Effector CD8-positive, alpha-beta T cell (primary cell): ENCODE measurements around the gene SEC31B.

ENCODE experiments used
- DNase-seq: peaks from one replicate; lab custom pipeline; 2025; lab: John Stamatoyannopoulos, UW

SEC31B gene

DNA sequence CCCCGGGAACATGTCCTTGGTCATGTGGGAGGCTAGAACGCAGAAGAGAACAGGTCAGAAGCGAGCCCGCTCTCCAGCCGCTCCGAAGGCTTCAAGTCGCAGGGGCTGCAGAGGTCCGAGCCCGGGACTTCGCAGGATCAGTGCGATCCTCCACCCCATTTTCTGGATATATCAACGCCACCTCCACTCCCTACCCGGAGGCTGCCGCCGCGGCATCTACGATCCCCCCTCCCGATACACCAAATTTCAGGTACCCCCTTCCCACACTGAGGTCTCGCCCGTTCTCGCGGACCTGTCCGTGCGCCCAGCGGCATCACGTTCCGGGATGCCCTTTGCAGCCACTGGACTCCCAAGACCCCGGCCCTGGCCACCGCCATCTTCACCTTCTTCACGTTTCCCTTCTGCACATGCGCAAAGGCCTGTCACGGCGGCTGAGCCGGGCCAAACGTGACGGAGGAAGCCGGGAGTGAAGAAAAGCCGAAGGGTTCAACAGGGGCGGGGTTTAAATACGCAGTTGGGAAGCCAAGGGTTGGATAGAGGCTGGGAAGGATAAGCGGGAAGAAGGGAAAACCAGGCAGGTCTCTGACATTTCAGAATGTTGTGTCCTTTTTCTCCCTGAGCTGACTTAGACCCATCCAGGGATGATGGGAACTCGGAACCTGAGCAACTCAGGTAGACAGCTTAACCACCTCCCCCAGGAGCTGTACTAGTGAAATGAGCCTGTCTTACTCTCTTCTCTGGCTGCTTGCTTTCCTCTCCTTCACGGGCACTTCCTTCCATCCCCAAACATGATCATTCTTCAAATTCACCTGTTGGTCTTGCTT is 10.0 kb upstream of the SEC31B start, which contains the start of gene NDUFB8:
Gene NDUFB8 (minus strand): TSS at position 397 of the 824 bp plus-strand sequence. CDS start 20 bp downstream, at position 377.
- DNase-seq: peak; percentile 79

DNA sequence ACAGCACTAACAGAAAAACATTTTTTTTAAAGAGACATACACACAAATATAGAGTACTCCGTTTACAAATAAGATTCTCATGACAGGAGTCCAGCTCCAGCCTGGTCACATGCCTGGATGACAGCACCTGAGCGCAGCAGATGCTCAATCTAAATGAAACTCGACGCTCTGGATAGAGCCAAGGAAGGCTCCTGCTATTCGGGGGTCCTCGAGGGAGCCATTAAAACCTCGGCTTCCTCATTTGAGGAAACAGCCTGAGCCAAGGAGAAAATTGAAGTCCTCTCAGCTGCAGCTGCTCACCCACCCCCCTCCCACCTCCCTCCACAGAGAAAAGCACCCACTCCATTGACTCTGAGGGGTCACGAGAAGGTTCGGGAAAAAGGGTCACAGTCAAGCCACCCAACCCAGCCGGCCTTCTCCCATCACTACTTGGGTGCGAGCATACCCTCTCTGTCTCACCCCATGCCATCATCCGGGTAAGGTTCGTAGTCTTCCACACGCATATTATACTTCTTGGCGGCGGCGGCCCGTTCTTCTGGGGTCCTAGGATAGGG is 9.3 kb upstream of the SEC31B start:
- DNase-seq: no peak

DNA sequence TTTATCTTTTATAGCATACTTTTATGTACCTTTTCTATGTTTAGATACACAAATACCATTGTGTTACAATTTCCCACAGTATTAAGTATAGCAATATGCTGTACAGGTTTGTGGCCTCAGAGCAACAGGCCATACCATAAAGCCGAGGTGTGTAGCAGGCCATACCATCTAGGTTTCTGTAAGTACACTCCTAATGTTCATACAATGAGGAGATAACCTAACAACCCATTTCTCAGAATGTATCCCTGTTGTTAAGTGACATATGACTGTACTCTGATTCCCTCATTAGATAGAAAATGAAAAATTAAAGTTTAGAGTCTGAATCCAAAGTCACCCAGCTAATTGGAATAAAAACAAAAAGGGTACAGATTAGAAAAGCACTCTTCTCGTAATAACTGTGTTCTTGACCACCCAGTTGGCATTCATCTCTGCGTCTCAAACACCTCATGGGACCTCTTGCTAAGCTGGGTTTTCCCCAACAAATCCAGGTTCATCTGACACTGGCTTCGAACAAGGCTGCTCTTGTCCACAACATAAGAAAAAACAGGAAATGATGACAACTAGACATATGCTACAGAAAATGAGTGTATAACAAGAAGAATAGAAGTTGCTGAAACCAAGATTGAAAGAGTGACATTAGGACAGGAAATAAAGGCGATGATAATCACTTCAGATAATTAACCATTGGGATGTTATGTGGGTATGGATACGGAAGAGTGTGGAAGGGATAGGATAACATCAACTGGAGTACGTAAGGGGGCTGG is 8.6 kb upstream of the SEC31B start:
- no peak for DNase-seq

DNA sequence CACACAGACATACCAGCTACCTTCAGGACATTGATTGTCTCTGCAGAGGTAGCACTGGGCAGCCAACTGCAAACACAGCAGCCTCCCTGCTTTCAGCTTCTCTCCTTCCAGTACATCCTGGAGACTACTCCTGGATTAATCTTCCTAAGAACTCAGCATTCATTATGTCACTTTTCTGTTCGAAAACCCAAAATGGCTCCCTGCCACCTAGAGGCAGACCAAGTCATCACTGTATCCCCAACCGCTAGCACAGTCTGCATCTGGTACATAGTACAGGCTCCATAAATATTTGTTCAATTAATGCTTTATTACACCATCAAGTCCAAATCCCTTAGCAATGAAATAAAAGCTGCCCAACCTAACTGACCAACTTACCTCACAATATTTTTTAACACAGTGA is 5.0 kb upstream of the SEC31B start:
- no peak for DNase-seq

DNA sequence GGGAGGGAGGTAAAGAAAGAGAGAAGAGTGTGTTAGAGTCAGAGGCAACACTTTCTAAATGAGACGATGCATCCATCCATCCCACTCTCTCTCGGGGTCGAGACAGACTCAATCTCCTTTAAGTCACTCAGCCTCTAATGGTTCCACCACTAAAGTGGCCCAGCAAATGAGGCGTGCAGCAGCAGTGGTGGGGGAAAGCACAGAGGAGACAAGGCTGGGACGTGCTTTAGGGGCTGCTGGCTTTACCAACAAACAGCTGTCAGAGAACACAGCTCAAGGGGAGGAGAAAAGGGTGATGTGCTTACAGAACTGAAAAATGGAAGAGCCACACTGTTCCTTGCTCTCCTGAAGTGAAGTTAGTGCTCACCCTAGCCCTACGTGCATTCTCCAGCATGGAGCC is 4.5 kb upstream of the SEC31B start:
- no peak for DNase-seq

DNA sequence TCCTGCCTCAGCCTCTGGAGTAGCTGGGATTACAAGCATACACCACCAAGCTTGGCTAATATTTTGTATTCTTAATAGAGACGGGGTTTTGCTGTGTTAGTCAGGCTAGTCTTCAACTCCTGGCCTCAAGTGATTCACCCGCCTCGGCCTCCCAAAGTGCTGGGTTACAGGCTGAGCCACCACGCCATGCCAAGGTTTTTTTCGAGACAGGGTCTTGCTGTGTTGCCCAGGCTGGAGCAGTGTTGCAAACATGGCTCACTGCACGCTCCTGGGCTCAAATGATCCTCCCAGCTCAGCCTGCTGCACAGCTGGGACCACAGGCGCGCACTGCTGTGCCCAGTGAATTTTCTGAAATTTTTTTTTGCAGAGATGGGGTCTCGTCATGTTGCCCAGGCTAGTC is 3.3 kb upstream of the SEC31B start:
- no peak for DNase-seq

DNA sequence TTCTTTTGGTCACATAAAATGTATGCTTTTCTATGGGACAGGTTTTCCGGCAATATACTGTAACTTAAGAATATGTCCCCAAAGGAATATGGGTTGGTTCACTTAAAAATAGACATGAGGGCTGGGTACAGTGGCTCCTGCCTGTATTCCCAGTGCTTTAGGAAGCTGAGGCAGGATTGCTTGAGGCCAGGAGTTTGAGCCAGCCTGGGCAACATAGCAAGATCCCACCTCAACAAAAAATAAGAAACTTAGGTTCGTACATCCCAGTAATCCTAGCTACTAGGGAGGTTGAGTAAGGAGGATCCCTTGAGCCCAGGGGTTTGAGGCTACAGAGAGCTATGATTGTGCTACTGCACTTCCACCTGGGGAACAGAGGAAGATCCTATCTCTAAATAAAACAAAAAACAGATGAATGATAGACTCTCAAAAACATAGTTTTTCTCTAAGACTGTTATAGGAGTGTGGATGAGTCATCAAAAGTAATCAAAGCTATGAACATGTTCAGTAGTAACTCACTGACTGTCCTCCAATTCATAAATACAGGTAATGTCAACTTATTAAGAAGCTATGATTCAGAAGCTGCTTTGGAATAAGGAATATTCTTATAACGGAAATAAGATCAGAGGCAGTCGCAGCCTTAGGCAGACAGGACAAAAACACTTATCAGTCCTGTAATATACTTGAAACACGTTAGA is 2.6 kb upstream of the SEC31B start:
- no peak for DNase-seq

DNA sequence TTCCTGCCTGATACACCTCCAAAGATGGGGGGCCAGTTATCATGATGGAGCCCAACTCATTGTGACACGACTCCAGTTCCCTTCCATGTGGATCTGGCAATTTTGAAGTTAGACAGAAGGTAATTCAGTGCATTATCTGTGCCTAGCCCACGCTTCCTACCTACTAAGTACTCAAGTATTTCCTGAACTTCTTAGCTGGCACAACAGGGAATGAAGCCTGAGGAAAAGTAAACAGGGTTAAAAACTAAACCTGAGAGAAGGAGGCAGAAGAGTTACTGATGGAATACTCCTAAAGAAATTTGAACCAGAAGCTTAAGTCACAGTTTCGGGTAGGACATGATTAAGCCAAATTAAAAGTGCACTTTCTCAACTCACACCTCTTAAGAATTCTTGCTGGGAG is 1.1 kb upstream of the SEC31B start:
- no peak for DNase-seq

DNA sequence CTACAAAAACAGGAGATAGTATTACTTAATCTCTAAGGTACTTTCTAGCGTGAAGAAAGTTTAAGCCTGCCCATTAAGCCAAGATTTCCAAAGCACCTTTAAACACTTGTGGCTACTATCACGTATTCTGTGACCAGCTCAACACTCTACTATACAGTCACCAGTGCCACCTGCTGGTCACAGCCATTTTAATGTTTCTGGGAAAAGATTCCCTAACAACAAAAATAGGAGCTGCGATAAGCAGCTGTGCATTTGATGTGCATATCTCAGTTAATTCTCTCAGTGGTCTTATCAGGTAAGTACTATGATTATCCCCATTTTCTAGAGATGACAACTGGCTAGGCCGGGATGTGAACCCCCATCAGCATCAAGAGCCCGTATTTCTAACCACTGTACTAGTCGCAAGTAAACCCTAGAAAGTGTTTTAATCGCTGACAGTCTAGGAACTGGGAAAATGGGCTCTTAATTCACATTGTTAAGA is 860 bp downstream of the SEC31B start:
- peak; percentile 58 for DNase-seq

DNA sequence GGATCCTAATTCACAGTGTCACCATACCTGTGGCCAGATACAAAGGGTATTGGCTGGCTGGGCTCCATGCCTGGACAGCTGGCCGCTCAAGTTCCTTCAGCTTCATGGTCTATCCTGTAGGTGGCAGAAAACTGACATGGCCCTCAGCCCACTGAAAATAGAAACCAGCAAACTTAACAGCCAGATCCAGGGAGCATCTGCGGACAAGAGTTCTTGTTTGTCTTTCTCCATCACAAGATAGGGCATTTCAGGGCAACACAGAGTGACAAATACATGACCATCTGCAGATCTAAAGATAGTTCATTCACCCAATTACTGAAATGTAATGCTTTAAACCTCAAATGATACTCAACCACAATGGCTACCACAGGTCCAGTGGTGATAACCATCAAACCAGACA is 2.8 kb downstream of the SEC31B start:
- DNase-seq: no peak

DNA sequence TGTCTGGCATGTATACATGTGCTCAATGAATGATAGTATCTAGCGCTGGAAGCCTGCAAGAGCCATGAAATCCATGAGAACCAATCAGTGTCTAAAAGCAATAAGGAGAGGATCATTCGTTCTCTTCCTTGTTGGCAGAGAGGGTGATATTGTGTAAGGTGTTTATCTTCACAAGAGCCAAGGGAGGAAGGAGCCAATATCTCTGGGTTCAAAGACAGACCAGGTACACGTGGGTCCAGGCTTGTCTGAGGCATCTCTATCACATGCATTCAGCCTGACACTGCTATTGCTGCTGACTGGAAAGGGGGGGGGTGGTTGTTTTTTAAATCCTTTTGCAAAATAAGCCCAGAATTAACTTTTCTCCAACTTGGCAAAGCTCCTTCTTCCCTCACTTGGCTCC is 4.0 kb downstream of the SEC31B start:
- no peak for DNase-seq

DNA sequence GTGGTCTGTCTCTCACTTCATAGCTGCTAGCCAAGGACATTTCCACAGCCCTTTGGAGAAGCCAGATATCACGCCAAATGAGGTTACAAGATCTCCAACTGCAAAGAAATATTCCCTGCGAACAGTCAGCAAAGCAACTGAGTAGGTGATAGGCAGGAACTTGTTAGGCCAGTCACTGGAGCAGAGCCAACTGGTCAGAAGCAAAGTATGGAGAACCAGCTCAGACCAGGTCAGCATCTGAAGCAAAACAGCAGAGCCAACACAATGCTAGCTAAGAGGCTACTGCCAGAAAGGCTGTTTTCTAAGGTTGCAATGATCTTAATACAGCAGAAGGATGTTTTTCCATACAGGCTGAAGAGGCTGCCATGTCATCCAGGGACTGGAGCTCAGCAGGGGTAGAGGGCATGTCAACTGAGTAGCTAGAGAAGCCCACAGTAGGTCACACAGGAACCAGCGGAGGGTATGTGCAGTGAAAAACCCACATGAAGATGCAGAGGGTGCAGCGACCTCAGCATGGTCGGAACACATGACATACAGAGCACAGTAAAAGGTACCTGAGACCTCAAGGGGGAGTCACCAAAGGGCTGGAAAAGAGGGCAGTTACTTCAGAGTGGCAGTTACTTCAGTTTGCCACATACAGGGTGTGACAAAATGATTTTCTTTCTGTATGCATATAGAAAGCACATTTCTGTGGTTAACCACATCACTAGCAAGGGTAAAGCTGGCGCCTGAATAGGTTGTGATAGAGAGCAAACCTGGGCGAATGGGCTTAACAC is 8.9 kb downstream of the SEC31B start:
- peak; percentile 23 for DNase-seq

DNA sequence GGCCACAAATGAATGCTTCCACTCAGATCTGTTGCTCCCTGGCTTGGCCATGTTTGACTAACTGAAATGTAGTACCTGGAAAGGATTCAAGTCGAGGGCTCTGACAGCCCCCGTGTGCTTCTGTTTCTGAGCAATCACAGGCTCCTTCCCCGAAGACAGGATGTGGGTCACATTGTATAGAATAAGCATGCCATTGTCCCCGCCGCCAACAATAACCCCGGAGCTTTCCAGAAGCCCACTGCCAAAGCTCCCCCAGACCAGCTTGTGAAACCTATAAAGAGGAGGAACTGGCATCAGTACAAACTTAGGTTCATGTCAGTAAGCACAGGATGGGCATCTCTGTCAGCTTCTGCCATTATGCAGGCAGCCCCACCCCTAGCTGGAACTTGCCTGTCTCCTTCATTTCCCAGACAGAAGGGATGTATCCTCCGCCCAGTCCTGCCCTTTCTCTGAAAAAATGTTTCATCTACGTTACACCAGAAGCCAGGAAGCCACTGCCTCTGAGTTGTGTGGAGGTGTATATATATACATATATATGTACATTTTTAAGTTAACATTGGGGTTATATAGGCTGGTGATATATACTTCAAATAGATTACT is 10.3 kb downstream of the SEC31B start:
- no peak for DNase-seq

DNA sequence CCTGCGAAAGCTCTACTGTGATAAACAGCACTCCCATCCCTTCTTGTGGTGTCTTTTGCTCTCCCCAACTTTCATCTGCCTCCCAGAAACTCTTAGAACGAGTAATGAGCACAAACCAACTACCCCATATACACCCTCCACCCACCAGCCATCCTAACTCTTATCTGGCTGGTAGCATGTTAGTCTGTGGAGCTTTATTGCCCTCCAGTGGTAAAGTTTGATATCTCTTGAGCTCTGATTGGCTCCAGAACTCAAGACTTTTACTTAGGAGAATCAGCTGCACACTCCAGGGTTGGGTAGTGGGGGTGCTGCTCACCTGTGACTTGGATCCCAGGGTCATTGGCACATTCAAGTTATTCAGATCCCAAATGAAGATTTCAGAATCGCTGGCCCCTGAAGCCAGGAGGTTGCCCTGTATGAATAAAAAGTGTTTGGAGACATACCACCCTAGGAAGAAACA is 10.9 kb downstream of the SEC31B start:
- DNase-seq: no peak

DNA sequence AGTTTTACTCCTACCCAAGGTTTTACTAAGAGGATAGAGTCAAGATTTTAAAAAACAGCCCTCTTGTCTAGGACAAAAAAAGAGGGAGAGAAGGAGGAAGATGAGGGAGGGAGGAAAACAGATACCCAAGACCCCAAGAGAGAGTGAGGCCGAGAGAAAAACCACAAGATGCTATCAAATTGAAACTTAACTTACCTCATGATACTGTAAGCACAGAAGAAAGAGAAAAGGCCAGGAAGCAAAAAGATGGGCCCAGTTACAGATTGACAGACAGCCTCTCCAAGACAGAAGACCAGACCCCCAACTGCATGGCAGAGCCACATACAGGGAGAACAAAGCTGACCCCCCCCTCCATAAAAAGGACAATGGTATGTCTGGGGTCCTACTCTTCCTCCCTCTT is 11.4 kb downstream of the SEC31B start:
- DNase-seq: no peak

DNA sequence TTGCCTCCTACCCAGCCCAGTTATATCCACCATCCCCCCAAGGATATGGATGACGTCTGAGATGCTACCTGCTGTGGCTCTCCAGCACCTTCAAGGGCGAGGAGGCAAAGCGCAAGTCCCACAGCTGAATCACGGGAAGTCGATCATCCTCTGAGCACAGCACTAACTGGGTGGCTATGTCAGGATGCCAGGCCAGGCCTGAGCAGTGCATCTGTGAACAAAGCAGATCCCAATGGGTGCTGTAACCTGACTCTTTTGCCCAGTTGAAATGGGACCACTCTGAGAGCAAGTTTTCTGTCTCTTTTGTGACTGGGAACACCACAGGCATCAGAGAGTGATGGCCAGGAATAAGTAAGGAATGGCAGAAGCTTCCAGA is 12.3 kb downstream of the SEC31B start:
- DNase-seq: no peak

DNA sequence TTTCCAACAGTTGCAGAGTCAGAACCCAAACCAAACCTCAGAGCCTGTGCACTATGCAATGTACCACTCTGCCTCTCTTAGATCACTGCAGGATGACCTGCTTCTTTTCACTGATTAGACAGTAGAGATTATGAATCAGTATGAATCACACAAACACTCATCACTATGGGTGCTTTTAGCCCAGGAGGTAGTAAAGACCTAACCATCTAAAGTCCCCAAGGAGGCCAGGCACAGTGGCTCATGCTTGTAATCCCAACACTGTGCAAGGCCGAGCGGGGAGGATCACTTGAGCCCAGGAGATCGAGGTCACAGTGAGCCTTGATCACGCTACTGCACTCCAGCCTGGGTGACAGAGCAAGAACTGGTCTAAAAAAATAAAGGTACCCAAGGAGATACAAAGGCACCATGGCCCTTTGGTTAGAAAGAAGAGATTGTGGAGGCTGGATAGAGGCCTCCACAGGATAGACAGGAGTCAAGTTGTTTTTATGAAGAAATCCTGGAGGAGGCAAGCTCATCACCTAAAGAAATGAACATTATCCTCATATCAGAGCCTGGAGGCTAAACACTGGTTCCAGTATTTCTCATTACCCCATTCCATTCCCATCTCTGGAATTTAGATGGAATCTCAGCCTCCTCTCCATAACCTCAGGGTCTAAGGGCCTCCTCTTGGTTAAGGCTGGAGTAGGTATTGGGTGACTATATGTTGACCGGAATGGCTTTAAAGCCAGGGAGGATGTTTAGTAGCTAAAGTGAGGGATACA is 12.9 kb downstream of the SEC31B start:
- DNase-seq: no peak

DNA sequence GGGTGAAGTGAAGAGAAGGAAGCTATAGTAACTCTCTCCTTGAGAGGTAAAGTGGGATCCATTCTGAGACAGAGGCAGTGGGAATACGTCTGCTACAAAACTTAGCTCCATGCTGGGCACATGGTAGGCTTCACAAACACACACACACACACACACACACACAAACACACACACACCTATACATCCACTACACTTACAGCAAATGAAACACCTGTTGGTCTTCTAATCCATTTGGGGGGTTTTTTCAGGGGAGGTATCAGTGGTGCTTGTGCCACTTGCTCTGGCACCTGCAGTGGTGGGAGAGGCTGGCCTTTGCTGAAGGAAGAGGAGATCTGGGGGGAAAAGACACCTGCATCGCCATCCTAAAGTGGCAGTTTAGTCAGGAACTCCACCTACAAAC is 14.5 kb downstream of the SEC31B start:
- no peak for DNase-seq

DNA sequence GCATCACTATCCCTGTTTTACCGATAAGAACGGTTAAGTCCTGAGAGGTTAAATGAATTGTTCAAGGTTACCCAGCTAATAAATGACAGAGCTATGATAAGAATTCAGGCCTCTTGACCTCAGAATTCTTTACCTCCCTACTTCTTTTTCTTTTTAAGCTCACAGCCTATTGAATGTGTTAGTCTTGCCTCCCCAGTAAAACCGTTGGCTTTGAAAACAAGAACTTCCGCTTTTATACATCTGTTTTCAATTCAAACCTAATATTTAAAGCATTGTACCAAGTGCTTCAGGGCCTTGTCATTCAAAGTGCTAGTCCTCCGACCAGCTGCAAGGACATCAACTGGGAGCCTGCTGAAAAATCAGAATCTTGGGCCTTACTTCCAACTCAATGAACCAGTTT is 15.6 kb downstream of the SEC31B start:
- no peak for DNase-seq

DNA sequence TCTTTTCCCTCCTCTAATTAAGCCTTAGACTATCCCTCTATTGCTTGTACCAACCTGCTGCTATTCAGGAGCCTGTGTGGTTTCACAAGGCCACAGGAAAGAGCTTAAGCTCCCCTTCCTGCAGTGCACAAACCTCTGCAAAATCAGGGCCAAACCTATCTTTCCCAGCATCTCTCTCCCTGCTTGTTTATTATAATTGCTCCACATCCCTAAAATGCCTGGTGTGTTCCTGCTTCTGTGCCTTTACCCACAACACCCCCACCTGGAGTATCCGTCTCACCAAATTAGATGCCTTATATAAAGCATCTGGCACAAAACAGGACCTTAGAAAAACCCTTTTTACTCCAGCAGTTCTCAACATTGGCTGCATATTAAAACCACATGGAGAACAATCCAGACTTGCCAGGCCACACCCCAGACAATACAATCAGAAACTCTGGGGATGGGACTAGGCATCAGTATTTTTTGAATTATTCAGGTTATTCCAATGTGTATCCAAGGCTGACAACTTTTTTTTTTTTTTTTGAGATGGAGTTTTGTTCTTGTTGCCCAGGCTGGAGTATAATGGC is 16.7 kb downstream of the SEC31B start:
- no peak for DNase-seq
